ENCODE measurements around the gene CLCN1.

DNA sequence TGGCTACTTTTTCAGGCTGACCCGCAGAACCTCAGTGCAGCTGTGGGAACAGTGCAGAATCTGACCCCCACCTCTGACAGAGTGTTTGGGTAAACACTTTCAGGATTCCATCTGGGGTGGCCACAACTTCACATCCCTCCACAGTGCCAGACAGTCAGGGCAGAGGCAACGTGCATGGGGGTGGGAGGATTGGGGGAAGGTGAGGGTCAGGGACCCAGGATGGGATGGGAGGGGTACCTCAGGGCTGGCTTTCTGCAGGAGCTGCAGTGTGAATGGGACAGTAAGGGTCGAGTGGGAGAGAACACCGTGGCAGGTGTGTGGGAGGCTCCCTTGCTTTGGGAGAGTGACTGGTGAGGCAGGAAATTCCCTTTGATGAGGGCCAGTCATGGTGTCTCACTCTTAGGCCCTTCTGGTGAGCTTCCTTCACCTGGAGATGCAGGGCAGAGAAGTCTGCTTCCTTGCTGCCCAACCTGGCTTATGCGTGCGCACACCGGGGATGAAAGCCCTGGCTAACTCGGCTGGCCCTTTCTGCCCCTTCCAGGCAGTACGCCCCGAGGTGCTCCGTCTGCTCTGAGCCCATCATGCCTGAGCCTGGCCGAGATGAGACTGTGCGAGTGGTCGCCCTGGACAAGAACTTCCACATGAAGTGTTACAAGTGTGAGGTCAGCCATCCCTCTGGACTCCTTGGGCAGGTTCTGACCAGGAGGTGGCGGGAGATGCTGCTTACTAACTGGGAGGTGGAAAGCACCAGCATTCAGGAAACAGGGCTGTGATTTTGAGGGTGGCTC lies 73.6 kb downstream of the CLCN1 start:
- TF ChIP-seq, protein P1, sequence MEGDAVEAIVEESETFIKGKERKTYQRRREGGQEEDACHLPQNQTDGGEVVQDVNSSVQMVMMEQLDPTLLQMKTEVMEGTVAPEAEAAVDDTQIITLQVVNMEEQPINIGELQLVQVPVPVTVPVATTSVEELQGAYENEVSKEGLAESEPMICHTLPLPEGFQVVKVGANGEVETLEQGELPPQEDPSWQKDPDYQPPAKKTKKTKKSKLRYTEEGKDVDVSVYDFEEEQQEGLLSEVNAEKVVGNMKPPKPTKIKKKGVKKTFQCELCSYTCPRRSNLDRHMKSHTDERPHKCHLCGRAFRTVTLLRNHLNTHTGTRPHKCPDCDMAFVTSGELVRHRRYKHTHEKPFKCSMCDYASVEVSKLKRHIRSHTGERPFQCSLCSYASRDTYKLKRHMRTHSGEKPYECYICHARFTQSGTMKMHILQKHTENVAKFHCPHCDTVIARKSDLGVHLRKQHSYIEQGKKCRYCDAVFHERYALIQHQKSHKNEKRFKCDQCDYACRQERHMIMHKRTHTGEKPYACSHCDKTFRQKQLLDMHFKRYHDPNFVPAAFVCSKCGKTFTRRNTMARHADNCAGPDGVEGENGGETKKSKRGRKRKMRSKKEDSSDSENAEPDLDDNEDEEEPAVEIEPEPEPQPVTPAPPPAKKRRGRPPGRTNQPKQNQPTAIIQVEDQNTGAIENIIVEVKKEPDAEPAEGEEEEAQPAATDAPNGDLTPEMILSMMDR (conservative IDR thresholded peaks at IDR 0.05; ENCODE audit: low read length) = no peak
- no peak for TF ChIP-seq EZH2phosphoT487 (IDR thresholded peaks at IDR 0.05; ENCODE audit: borderline replicate concordance, low read depth, low read length)

All from OCI-LY7 (cell line).